ENCODE measurements around the gene ARHGAP29. TPM values are rescaled to one million over a fixed set of nuclear protein-coding genes. Genes with fewer than 3 reads are reported as not detected.
"Not testable (repeated sequence)": the region's sequence is repeated elsewhere in the genome, so short reads cannot be mapped to it uniquely, and the experiment has no call there.

The ARHGAP29 gene
- total RNA-seq, 1 experiment from 2014 or later = 137 TPM

GRCh38 chr1:94153133-94153532 is 84.3 kb downstream of the ARHGAP29 start:
- peaks cover 10% of the 10 kb centered on the region for H3K9me2 ChIP-seq (ENCODE audit: insufficient read depth)
- H3K27ac ChIP-seq = no peak overlapping the region
- BruUV-seq (replicated peaks) = no TSS peak
- no peaks in the 10 kb centered on the region for H3K36me3 ChIP-seq (ENCODE audit: low read depth)
- no peak overlapping the region for H3K4me3 ChIP-seq
- no peak for TF ChIP-seq CTCF (conservative IDR thresholded peaks at IDR 0.05)
- no peak for TF ChIP-seq EZH2 (IDR thresholded peaks at IDR 0.05; ENCODE audit: low read depth)
- ChIA-PET CTCF (no interaction called here), POLR2A (ENCODE audit: unreplicated experiment) (interaction anchor here (0.6 to 0.7 kb wide), 2 partner anchors 26 to 591 kb away, joined by 3 to 8 read pairs; no protein-coding TSS in a partner anchor)
- H2AFZ ChIP-seq = no peak overlapping the region
- H3K79me2 ChIP-seq (ENCODE audit: low read depth) = no peaks in the 10 kb centered on the region
- no peak overlapping the region for H3K4me2 ChIP-seq
- intact Hi-C loops (cut with micrococcal nuclease; ENCODE audit: unreplicated experiment) = no loop called here
- DNase-seq = no peak
- 0 out of 2 replicates have a peak, but pooled peaks cover 7% of the 10 kb centered on the region for H3F3A ChIP-seq (ENCODE audit: insufficient read depth, low read depth)
- H4K20me1 ChIP-seq (ENCODE audit: insufficient read depth) = no peaks in the 10 kb centered on the region
- no peaks in the 10 kb centered on the region; the same call in 1 of the 2 replicates for H3K9me3 ChIP-seq (ENCODE audit: insufficient read depth, low read depth)
- H3K4me1 ChIP-seq (replicated peaks; ENCODE audit: insufficient read depth) = no peaks in the 10 kb centered on the region
- H3K27me3 ChIP-seq (ENCODE audit: insufficient read depth, low read depth) = no peaks in the 10 kb centered on the region

DNA sequence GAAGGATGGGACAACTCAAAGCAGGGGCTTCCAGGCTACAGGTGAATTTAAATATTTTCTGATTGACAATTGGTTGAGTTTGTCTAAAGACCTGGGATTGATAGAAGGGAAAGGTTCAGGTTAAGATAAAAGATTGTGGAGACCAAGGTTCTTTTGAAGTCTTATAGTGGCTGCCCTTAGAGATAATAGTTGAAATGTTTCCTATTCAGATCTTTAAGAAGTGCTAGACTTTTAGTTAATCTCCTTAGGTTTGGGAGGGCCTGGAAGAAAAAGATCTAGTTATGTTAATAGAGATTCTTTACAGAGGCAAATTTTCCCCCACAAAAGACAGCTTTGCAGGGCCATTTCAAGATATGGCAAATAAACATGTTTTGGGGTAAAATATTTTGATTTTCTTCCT is 88.2 kb downstream of the ARHGAP29 start:
- H3K4me2 ChIP-seq; DNase-seq; POLR2A ChIA-PET (ENCODE audit: unreplicated experiment); H3K4me1 ChIP-seq (replicated peaks; ENCODE audit: insufficient read depth); intact Hi-C loops (cut with micrococcal nuclease; ENCODE audit: unreplicated experiment); CTCF ChIA-PET; H4K20me1 ChIP-seq (ENCODE audit: insufficient read depth); H3K79me2 ChIP-seq (ENCODE audit: low read depth); H3K36me3 ChIP-seq (ENCODE audit: low read depth); H2AFZ ChIP-seq; H3K27me3 ChIP-seq (ENCODE audit: insufficient read depth, low read depth); H3K27ac ChIP-seq; H3K4me3 ChIP-seq; H3K9me2 ChIP-seq (ENCODE audit: insufficient read depth); H3F3A ChIP-seq (ENCODE audit: insufficient read depth, low read depth); H3K9me3 ChIP-seq (ENCODE audit: insufficient read depth, low read depth); BruUV-seq (replicated peaks): not testable (repeated sequence)

GRCh38 chr1:94146273-94146672 is 91.1 kb downstream of the ARHGAP29 start:
- no peaks in the 10 kb centered on the region for H3K36me3 ChIP-seq (ENCODE audit: low read depth)
- ChIA-PET CTCF (no interaction called here), POLR2A (ENCODE audit: unreplicated experiment) (interaction anchor here (0.6 kb wide), 1 partner anchor 670 kb away, joined by 4 read pairs; no protein-coding TSS in a partner anchor)
- H3K4me3 ChIP-seq = no peak overlapping the region
- H3K9me2 ChIP-seq (ENCODE audit: insufficient read depth) = peaks cover 4% of the 10 kb centered on the region; the same call in 1 of the 2 replicates
- DNase-seq = peak in 1 of 2 experiments; percentile 57
- peaks cover 11% of the 10 kb centered on the region; the same call in 1 of the 2 replicates for H3F3A ChIP-seq (ENCODE audit: insufficient read depth, low read depth)
- no peaks in the 10 kb centered on the region for H3K27me3 ChIP-seq (ENCODE audit: insufficient read depth, low read depth)
- H3K4me2 ChIP-seq = no peak overlapping the region
- H3K27ac ChIP-seq = no peak overlapping the region
- no peaks in the 10 kb centered on the region for H3K79me2 ChIP-seq (ENCODE audit: low read depth)
- H3K4me1 ChIP-seq (replicated peaks; ENCODE audit: insufficient read depth) = peaks cover 12% of the 10 kb centered on the region
- H2AFZ ChIP-seq = no peak overlapping the region
- TF ChIP-seq EZH2 (IDR thresholded peaks at IDR 0.05; ENCODE audit: low read depth) = no peak
- BruUV-seq (replicated peaks) = no TSS peak
- no peaks in the 10 kb centered on the region for H3K9me3 ChIP-seq (ENCODE audit: insufficient read depth, low read depth)
- no peaks in the 10 kb centered on the region for H4K20me1 ChIP-seq (ENCODE audit: insufficient read depth)
- intact Hi-C loops (cut with micrococcal nuclease; ENCODE audit: unreplicated experiment) = no loop called here

DNA sequence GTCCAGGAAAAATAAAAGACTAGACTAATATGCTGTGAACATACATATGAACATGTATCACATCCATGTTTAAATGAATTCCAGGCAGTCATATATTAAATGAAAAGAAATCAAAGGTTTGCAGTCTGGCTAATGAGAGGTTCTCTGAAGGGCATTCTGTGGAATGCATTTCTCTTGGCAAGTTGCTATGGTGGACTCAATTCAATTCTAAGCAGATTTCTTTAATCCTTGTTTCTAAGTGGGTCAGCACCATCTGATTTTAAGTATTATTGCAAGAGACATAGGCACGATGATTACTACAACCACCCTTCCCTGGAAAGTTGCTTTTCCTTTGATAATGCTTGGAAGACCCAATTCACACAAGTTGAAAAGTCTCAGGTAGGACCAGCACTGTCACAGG is 92.5 kb downstream of the ARHGAP29 start:
- peaks cover 12% of the 10 kb centered on the region for H3K4me1 ChIP-seq (replicated peaks; ENCODE audit: insufficient read depth)
- BruUV-seq (replicated peaks) = no TSS peak
- peaks cover under 1% of the 10 kb centered on the region; the same call in 1 of the 2 replicates for H3K9me2 ChIP-seq (ENCODE audit: insufficient read depth)
- intact Hi-C loops (cut with micrococcal nuclease; ENCODE audit: unreplicated experiment) = no loop called here
- no peak overlapping the region for H3K4me2 ChIP-seq
- ChIA-PET CTCF (no interaction called here), POLR2A (ENCODE audit: unreplicated experiment) (no interaction called here)
- H3K27ac ChIP-seq = no peak overlapping the region
- no peaks in the 10 kb centered on the region for H3K79me2 ChIP-seq (ENCODE audit: low read depth)
- no peak overlapping the region for H3K4me3 ChIP-seq
- peaks cover 11% of the 10 kb centered on the region; the same call in 1 of the 2 replicates for H3F3A ChIP-seq (ENCODE audit: insufficient read depth, low read depth)
- TF ChIP-seq EZH2 (IDR thresholded peaks at IDR 0.05; ENCODE audit: low read depth) (no peak), CTCF (conservative IDR thresholded peaks at IDR 0.05) (no peak)
- H3K36me3 ChIP-seq (ENCODE audit: low read depth) = no peaks in the 10 kb centered on the region
- DNase-seq = no peak
- no peaks in the 10 kb centered on the region for H4K20me1 ChIP-seq (ENCODE audit: insufficient read depth)
- H3K27me3 ChIP-seq (ENCODE audit: insufficient read depth, low read depth) = no peaks in the 10 kb centered on the region
- no peaks in the 10 kb centered on the region for H3K9me3 ChIP-seq (ENCODE audit: insufficient read depth, low read depth)
- H2AFZ ChIP-seq = no peak overlapping the region
